RPMI7951 (cell line): ENCODE results near the gene PLXNC1. TPM values are rescaled to one million over a fixed set of nuclear protein-coding genes. Genes with fewer than 3 reads are reported as not detected.
"Not testable (repeated sequence)": the region's sequence is repeated elsewhere in the genome, so short reads cannot be mapped to it uniquely, and the experiment has no call there.

Experiments used
- DNase-seq: peaks from one replicate; pipeline ENCODE4 v3.0.0-alpha.2; 2012; ENCODE audit warnings: low read depth
- total RNA-seq: library from RNA; depleted of rRNA; stranded (reverse); fragments of >200 nt; shearing (Covaris generic); gene quantifications from 2 replicates; pipeline ENCODE4 v1.2.3, GENCODE V29; 2014

The PLXNC1 gene
- total RNA-seq, 1 experiment from 2014 or later: 0.24 TPM

GRCh38 chr12:94290353-94290752 is 142.0 kb downstream of the PLXNC1 start:
- DNase-seq: no peak

GRCh38 chr12:94297096-94297699 is 148.8 kb downstream of the PLXNC1 start:
- no peak for DNase-seq

GRCh38 chr12:94297876-94298505 is 149.6 kb downstream of the PLXNC1 start:
- no peak for DNase-seq

GRCh38 chr12:94299846-94300245 is 151.5 kb downstream of the PLXNC1 start:
- DNase-seq: no peak

- DNase-seq: no peak
These were observed 155.6 kb downstream of the PLXNC1 start for GRCh38 chr12:94304012-94304411.

- no peak for DNase-seq
These were observed 156.2 kb downstream of the PLXNC1 start for GRCh38 chr12:94304566-94305061.

GRCh38 chr12:94305130-94305957 is 157.0 kb downstream of the PLXNC1 start:
- DNase-seq: no peak

- DNase-seq: no peak
These were observed 160.2 kb downstream of the PLXNC1 start for GRCh38 chr12:94308612-94309011.

GRCh38 chr12:94309373-94309772 is 161.0 kb downstream of the PLXNC1 start:
- DNase-seq: no peak

GRCh38 chr12:94312378-94312777 is 164.0 kb downstream of the PLXNC1 start:
- no peak for DNase-seq

GRCh38 chr12:94316600-94316999 is 168.2 kb downstream of the PLXNC1 start:
- DNase-seq: not testable (repeated sequence)

GRCh38 chr12:94318181-94318580 is 169.8 kb downstream of the PLXNC1 start:
- no peak for DNase-seq

- no peak for DNase-seq
These were observed 171.7 kb downstream of the PLXNC1 start for GRCh38 chr12:94320109-94320508.

GRCh38 chr12:94322346-94322745 is 174.0 kb downstream of the PLXNC1 start:
- no peak for DNase-seq

- DNase-seq: no peak
These were observed 177.9 kb downstream of the PLXNC1 start for GRCh38 chr12:94326234-94326633.

GRCh38 chr12:94326727-94327126 is 178.3 kb downstream of the PLXNC1 start:
- peak; percentile 86 for DNase-seq

GRCh38 chr12:94327809-94328208 is 179.4 kb downstream of the PLXNC1 start:
- DNase-seq: no peak

- DNase-seq: no peak
These were observed 181.0 kb downstream of the PLXNC1 start for GRCh38 chr12:94329366-94329765.

GRCh38 chr12:94333396-94333795 is 185.0 kb downstream of the PLXNC1 start:
- no peak for DNase-seq

GRCh38 chr12:94336211-94336925 is 188.0 kb downstream of the PLXNC1 start:
- no peak for DNase-seq

GRCh38 chr12:94338006-94338794 is 189.8 kb downstream of the PLXNC1 start:
- no peak for DNase-seq
